Neural progenitor cell (in vitro differentiated cells): ENCODE results near the gene RASD1.

Source experiments
- CTCF ChIP-seq: fragments of 200-600 bp; sonication (generic); IDR thresholded peaks from 2 replicates; pipeline ENCODE4 v1.5.1; 2017; ENCODE audit warnings: antibody characterized with exemption, mild to moderate bottlenecking
- EZH2 ChIP-seq: fragments of 200-600 bp; sonication (generic); IDR thresholded peaks from 2 replicates; pipeline ENCODE4 v1.6.1; 2017; ENCODE audit warnings: antibody characterized with exemption, mild to moderate bottlenecking, moderate library complexity

GRCh38 chr17:17510456-17511292 is 14.5 kb upstream of the RASD1 start:
- TF ChIP-seq CTCF (no peak), EZH2 (no peak)
